ENCODE results near the gene LTO1. TPM values are rescaled to one million over a fixed set of nuclear protein-coding genes. Genes with fewer than 3 reads are reported as not detected.

LTO1 gene
- total RNA-seq, 1 donor from 2014 or later: 52.5 TPM

GRCh38 chr11:69620683-69621290 is 54.4 kb downstream of the LTO1 start:
- H3K27me3 Mint-ChIP-seq: peaks cover 34% of the 10 kb centered on the region
- H3K27ac Mint-ChIP-seq: no peak overlapping the region
- no peak for ATAC-seq (ENCODE audit: low read depth)
- no peak overlapping the region for H3K4me3 Mint-ChIP-seq
- ChIA-PET CTCF (no interaction called here), POLR2A (no interaction called here)
- H3K9me3 Mint-ChIP-seq: no peaks in the 10 kb centered on the region
- H3K4me1 Mint-ChIP-seq: no peaks in the 10 kb centered on the region
- no peak for DNase-seq
- H3K36me3 Mint-ChIP-seq (ENCODE audit: low read depth): no peaks in the 10 kb centered on the region
- no peak for TF ChIP-seq CTCF (IDR thresholded peaks at IDR 0.05)
- intact Hi-C loops (cut with micrococcal nuclease): no loop called here

GRCh38 chr11:69618237-69618636 is 56.9 kb downstream of the LTO1 start:
- no peak overlapping the region for H3K27ac Mint-ChIP-seq
- DNase-seq (no peak), ATAC-seq (ENCODE audit: low read depth) (no peak)
- no peaks in the 10 kb centered on the region for H3K4me1 Mint-ChIP-seq
- TF ChIP-seq CTCF (IDR thresholded peaks at IDR 0.05): no peak
- no peak overlapping the region for H3K4me3 Mint-ChIP-seq
- H3K27me3 Mint-ChIP-seq: peaks cover 32% of the 10 kb centered on the region
- no peaks in the 10 kb centered on the region for H3K36me3 Mint-ChIP-seq (ENCODE audit: low read depth)
- intact Hi-C loops (cut with micrococcal nuclease): no loop called here
- POLR2A ChIA-PET: no interaction called here
- CTCF ChIA-PET: no interaction called here
- no peaks in the 10 kb centered on the region for H3K9me3 Mint-ChIP-seq

GRCh38 chr11:69617682-69618081 is 57.5 kb downstream of the LTO1 start:
- Mint-ChIP-seq H3K9me3 (no peaks in the 10 kb centered on the region), H3K4me1 (no peaks in the 10 kb centered on the region), H3K27me3 (peaks cover 32% of the 10 kb centered on the region), H3K36me3 (ENCODE audit: low read depth) (no peaks in the 10 kb centered on the region), H3K4me3 (no peak overlapping the region), H3K27ac (no peak overlapping the region)
- DNase-seq (no peak), ATAC-seq (ENCODE audit: low read depth) (no peak)
- POLR2A ChIA-PET: no interaction called here
- CTCF ChIA-PET: no interaction called here
- intact Hi-C loops (cut with micrococcal nuclease): no loop called here
- no peak for TF ChIP-seq CTCF (IDR thresholded peaks at IDR 0.05)

- Mint-ChIP-seq H3K4me3 (no peak overlapping the region), H3K9me3 (no peaks in the 10 kb centered on the region), H3K36me3 (ENCODE audit: low read depth) (no peaks in the 10 kb centered on the region), H3K27ac (no peak overlapping the region), H3K4me1 (no peaks in the 10 kb centered on the region), H3K27me3 (peaks cover 35% of the 10 kb centered on the region)
- no peak for TF ChIP-seq CTCF (IDR thresholded peaks at IDR 0.05)
- POLR2A ChIA-PET: no interaction called here
- CTCF ChIA-PET: no interaction called here
- DNase-seq (no peak), ATAC-seq (ENCODE audit: low read depth) (no peak)
- intact Hi-C loops (cut with micrococcal nuclease): no loop called here
Measured at GRCh38 chr11:69617220-69617619, 57.9 kb downstream of the LTO1 start.

Other genes with a start within 250 kb of the LTO1 start
- not detected in 2 replicates for gene LINC01488, start 193.7 kb downstream of the LTO1 start, total RNA-seq
- 7.5 and 10.5 TPM in 2 replicates for gene CCND1, start 34.2 kb downstream of the LTO1 start, total RNA-seq
- not detected in 2 replicates for gene FGF19, start 28.7 kb upstream of the LTO1 start, total RNA-seq
- not detected in 2 replicates for gene FGF4, start 100.0 kb upstream of the LTO1 start, total RNA-seq
- not detected in 2 replicates for gene FGF3, start 144.1 kb upstream of the LTO1 start, total RNA-seq